DND-41 (cell line): ENCODE data around the gene TBC1D14.

Experiments
- CTCF ChIP-seq: IDR thresholded peaks from 2 replicates; pipeline ENCODE4 v1.5.1; 2012; ENCODE audit warnings: borderline replicate concordance, low read length, moderate library complexity, mild to moderate bottlenecking; ENCODE audit not compliant: poor library complexity, severe bottlenecking; ENCODE audit errors: extremely low read depth
- EZH2 ChIP-seq: IDR thresholded peaks from 3 replicates; pipeline ENCODE4 v1.6.1; 2012; ENCODE audit warnings: borderline replicate concordance, low read depth, mild to moderate bottlenecking, moderate library complexity, low read length, inconsistent platforms; ENCODE audit not compliant: severe bottlenecking

DNA sequence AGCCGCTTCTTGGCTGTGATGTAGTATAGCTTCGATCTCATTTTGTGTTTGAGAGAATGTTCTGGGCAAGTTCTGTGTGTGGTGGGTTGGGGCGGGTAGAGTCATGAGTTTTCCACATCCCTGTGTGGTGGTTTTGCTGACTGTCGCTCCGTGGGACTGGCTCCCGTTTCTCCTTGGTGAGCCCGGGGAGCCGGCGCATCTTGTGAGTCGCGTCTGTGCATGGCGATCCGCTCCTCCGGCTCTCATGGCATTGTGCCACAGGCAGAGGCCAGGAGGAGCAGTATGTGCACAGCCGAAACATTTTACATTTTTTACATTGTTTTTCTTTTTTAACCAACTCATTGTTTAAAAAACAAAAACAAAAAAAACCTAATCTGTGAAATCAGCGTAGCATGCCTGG, 27.7 kb upstream of the TBC1D14 start:
- TF ChIP-seq CTCF: no peak
- TF ChIP-seq EZH2: no peak
